Heart left ventricle (tissue), 16 donors: ENCODE measurements around the gene RBM28. TPM values are rescaled to one million over a fixed set of nuclear protein-coding genes. Genes with fewer than 3 reads are reported as not detected.

Experiments
- ATAC-seq, 4 donors: fragments of 200-7000 bp; cut with Tn5 transposase; one replicate each; pipeline ENCODE4 v1.9.1; 2020 to 2022; ENCODE audit warnings: moderate library complexity in 4 of 4, mild to moderate bottlenecking in 3 of 4, moderate number of reproducible peaks in 1 of 4
- DNase-seq, 5 donors: peaks; one replicate each; pipeline ENCODE4 v3.0.0-alpha.2; 2020
- H3K27ac ChIP-seq, 12 donors: fragments of 200-600 bp; sonication (generic) in 4 of 12; one replicate each; pipeline versions ENCODE4 v1.5.0 to v1.8.0; 2016 to 2022; ENCODE audit warnings: mild to moderate bottlenecking in 2 of 12
- H3K27me3 ChIP-seq, 9 donors: fragments of 200-600 bp; sonication (generic) in 2 of 9; one replicate each; pipeline versions ENCODE4 v1.5.1 to v1.8.0; 2016 to 2022; ENCODE audit warnings: mild to moderate bottlenecking in 3 of 9
- H3K36me3 ChIP-seq, 9 donors: fragments of 200-600 bp; sonication (generic) in 2 of 9; one replicate each; pipeline versions ENCODE4 v1.5.0 to v1.8.0; 2018 to 2022; ENCODE audit warnings: mild to moderate bottlenecking in 2 of 9
- H3K4me1 ChIP-seq, 12 donors: fragments of 200-600 bp; sonication (generic) in 4 of 12; one replicate each; pipeline versions ENCODE4 v1.5.0 to v1.8.0; 2016 to 2022; ENCODE audit warnings: mild to moderate bottlenecking in 3 of 12
- H3K4me3 ChIP-seq, 12 donors: fragments of 200-600 bp; sonication (generic) in 4 of 12; one replicate each; pipeline versions ENCODE4 v1.5.0 to v1.8.0; 2017 to 2022; ENCODE audit warnings: mild to moderate bottlenecking in 9 of 12, moderate library complexity in 4 of 12
- H3K9me3 ChIP-seq, 12 donors: fragments of 200-600 bp; sonication (generic) in 4 of 12; one replicate each; pipeline versions ENCODE4 v1.5.0 to v1.8.0; 2016 to 2022; ENCODE audit warnings: mild to moderate bottlenecking in 1 of 12
- CTCF ChIP-seq, 12 donors: fragments of 200-600 bp; sonication (generic) in 4 of 12; IDR thresholded peaks; one replicate each; pipeline versions ENCODE4 v1.5.0 to v1.8.0; 2018 to 2022; ENCODE audit warnings: antibody characterized with exemption in 12 of 12, mild to moderate bottlenecking in 5 of 12
- POLR2A ChIP-seq, 2 donors: fragments of 450-650 bp; IDR thresholded peaks; one replicate each; pipeline ENCODE4 v1.6.1; 2017; ENCODE audit warnings: antibody characterized with exemption in 2 of 2, mild to moderate bottlenecking in 2 of 2, moderate library complexity in 2 of 2
- WGBS, 4 donors: extraction: QIAGEN DNeasy Blood & Tissue Kit in 2 of 4; methylation state at CpG; one replicate each; pipeline versions ENCODE4 v1.1.5 to v1.1.7; 2013 to 2018; 5-methylcytosine and 5-hydroxymethylcytosine counted together
- intact Hi-C, 10 donors: fragments of 100-400 bp; cut with DNase I; formaldehyde crosslinking; loops; one replicate each; pipeline versions ENCODE4 v1.11.1 to v1.14.2; 2022
- polyA plus RNA-seq, 2 donors: library from polyadenylated mRNA; stranded (reverse); fragments of 200-250 nt; gene quantifications; one replicate each; pipeline ENCODE4 v1.2.3, GENCODE V29; 2013
- total RNA-seq, 9 donors: library from RNA; depleted of rRNA in 2 of 9; stranded (reverse); fragments of >200 nt in 2 of 9; fragmentation: NEBNext Ultra II Directional in 3 of 9; extraction: Animal tissue kit (Norgen Biotek cat#: 25700) in 3 of 9; gene quantifications; one replicate each; pipeline versions ENCODE4 v1.1.0 to v1.2.4, GENCODE V29; 2016 to 2023
- donor health status: ischemic (EF 13 %, LVEDD 7.1; RV severe dilation, severe dysfunction).
- donor health status: healthy with polysubstance abuse.
- donor health status: DM: no; HTN: yes; CAD: no.
- donor health status: DM: no; HTN: no; CAD: no.
- donor health status: ischemic (EF 25% LVEDD 6.9; RV normal size, moderate dysfunction).
- donor health status: ischemic (EF 25% LVEDD 5.7; RV mildly dilated, moderate dysfunction).
- donor health status: healthy.
- donor health status: DM: yes; HTN: yes; CAD: no.
- donor health status: ischemic (EF 35%, LVEDD 5.7; RV mildly dilated, moderate dysfunction).
- donor health status: nonischemic (EF 11% LVEDD 7.7; RV severe dilation, severe dysfunction).
- donor health status: DM: yes; HTN: yes; CAD: no.
- donor health status: PGD.
- donor health status: ischemic (EF 29% LVEDD 5.4; RV normal size, mild dysfunction).
- donor health status: nonischemic (EF 23%, LVEDD 6.1; RV moderate dilation, normal function).

RBM28 gene
- total and polyA plus RNA-seq, 11 donors = 12.0 to 40.2 (median 25.3) TPM

- 88 to 96% (median 94%) methylated on average over 6 of the region's 6 CpGs for WGBS, 4 donors
- intact Hi-C loops = no loop called here
- H3K27ac ChIP-seq = no peak overlapping the region
- H3K9me3 ChIP-seq = no peaks in the 10 kb centered on the region
- H3K4me1 ChIP-seq = peaks cover 0 to 13% (median 4%) of the 10 kb centered on the region in 12 donors
- H3K27me3 ChIP-seq = peaks cover 0 to 49% (median 13%) of the 10 kb centered on the region in 9 donors
- no peak for TF ChIP-seq CTCF (IDR thresholded peaks at IDR 0.05)
- no peak for TF ChIP-seq POLR2A (IDR thresholded peaks at IDR 0.05)
- no peak overlapping the region for H3K4me3 ChIP-seq
- H3K36me3 ChIP-seq = no peaks in the 10 kb centered on the region
- ATAC-seq (no peak), DNase-seq (no peak)
These were observed 78.4 kb downstream of the RBM28 start for GRCh38 chr7:128265156-128265905.

DNA sequence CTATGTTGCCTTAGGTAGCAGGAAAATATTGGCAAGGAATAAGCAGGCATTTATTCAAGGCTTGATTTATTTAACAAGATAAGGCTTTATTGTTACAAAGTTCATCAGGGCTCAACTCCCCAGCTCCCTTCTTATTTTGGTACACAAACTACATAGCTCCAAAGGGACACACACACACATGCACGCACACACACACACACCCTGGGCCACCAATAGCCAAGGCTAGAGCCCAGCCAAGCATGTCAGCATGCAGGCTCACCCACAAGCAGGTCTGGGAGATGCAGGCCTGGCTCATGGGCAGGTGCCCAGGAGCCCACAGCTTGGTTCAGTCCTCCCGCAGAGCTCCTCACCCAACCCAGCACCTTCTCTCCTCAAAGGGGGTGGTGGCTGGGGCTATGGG is 79.2 kb downstream of the RBM28 start:
- Histone ChIP-seq H3K9me3 (no peaks in the 10 kb centered on the region), H3K36me3 (no peaks in the 10 kb centered on the region), H3K4me1 (peaks cover 0 to 13% (median 4%) of the 10 kb centered on the region in 12 donors), H3K27ac (no peak overlapping the region), H3K27me3 (peaks cover 0 to 42% (median 5%) of the 10 kb centered on the region in 9 donors), H3K4me3 (no peak overlapping the region)
- TF ChIP-seq CTCF (IDR thresholded peaks at IDR 0.05) = no peak
- TF ChIP-seq POLR2A (IDR thresholded peaks at IDR 0.05) = no peak
- DNase-seq (no peak), ATAC-seq (no peak)
- WGBS, 4 donors = 54 to 94% (median 75%) methylated on average over 1 to 2 of the region's 2 CpGs
- intact Hi-C loops = no loop called here

- peaks cover 0 to 13% (median 4%) of the 10 kb centered on the region in 12 donors for H3K4me1 ChIP-seq
- H3K9me3 ChIP-seq = no peaks in the 10 kb centered on the region
- H3K27ac ChIP-seq = no peak overlapping the region
- ATAC-seq (no peak), DNase-seq (no peak)
- no peaks in the 10 kb centered on the region for H3K36me3 ChIP-seq
- no peak overlapping the region for H3K4me3 ChIP-seq
- H3K27me3 ChIP-seq = peaks cover 0 to 37% (median 4%) of the 10 kb centered on the region in 9 donors
- intact Hi-C loops = no loop called here
- no peak for TF ChIP-seq POLR2A (IDR thresholded peaks at IDR 0.05)
- TF ChIP-seq CTCF (IDR thresholded peaks at IDR 0.05) = no peak
- WGBS, 4 donors = 74 to 84% (median 81%) methylated on average over 3 of the region's 3 CpGs
These were observed 80.3 kb downstream of the RBM28 start for GRCh38 chr7:128263420-128263819.

- peaks cover 0 to 28% (median 2%) of the 10 kb centered on the region in 9 donors for H3K27me3 ChIP-seq
- peaks cover 0 to 12% (median 4%) of the 10 kb centered on the region in 12 donors for H3K4me1 ChIP-seq
- no peak overlapping the region for H3K4me3 ChIP-seq
- 87 to 95% (median 92%) methylated on average over 15 of the region's 15 CpGs for WGBS, 4 donors
- no peak overlapping the region for H3K27ac ChIP-seq
- no peaks in the 10 kb centered on the region for H3K36me3 ChIP-seq
- intact Hi-C loops = no loop called here
- DNase-seq = no peak
- TF ChIP-seq CTCF (IDR thresholded peaks at IDR 0.05) (no peak), POLR2A (IDR thresholded peaks at IDR 0.05) (no peak)
- no peaks in the 10 kb centered on the region for H3K9me3 ChIP-seq
- no peak for ATAC-seq
These were observed 81.3 kb downstream of the RBM28 start for GRCh38 chr7:128262273-128263028.
